Panc1 (cell line): ENCODE results near the gene TMX1. TPM values are rescaled to one million over a fixed set of nuclear protein-coding genes. Genes with fewer than 3 reads are reported as not detected.

ENCODE experiments used
- ATAC-seq: fragments of 200-7000 bp; cut with Tn5 transposase; 2 replicates; pipeline ENCODE4 v1.9.1; 2020; ENCODE audit warnings: mild to moderate bottlenecking, moderate library complexity
- BruUV-seq: library from RNA; stranded (reverse); fragments of 400-500 nt; replicated peaks from 2 replicates; lab custom pipeline; 2021; lab: Mats Ljungman, UMichigan
- CTCF ChIA-PET: fragments of 300-600 bp; sonication (Branson Sonifier 250); formaldehyde crosslinking; loops from one replicate; lab custom pipeline; 2022; ENCODE audit warnings: antibody characterized with exemption; lab: Charles Lee
- POLR2A ChIA-PET: fragments of 300-600 bp; sonication (Branson Sonifier 250); formaldehyde crosslinking; loops from one replicate; lab custom pipeline; 2022; ENCODE audit warnings: antibody characterized with exemption; lab: Charles Lee
- DNase-seq: peaks from one replicate; pipeline ENCODE4 v3.0.0-alpha.2; 2010; ENCODE audit warnings: low read depth, low spot score
- H3K27ac ChIP-seq: 2 replicates; pipeline ENCODE4 v1.5.1; 2011; ENCODE audit warnings: mild to moderate bottlenecking, low read length, inconsistent platforms
- H3K27me3 ChIP-seq: fragments of 200-500 bp; sonication (Bioruptor generic); 2 replicates; pipeline ENCODE4 v1.6.0; 2014; ENCODE audit warnings: low read length, inconsistent platforms; ENCODE audit not compliant: control insufficient read depth, insufficient read depth
- H3K36me3 ChIP-seq: fragments of 200-500 bp; sonication (Bioruptor generic); 2 replicates; pipeline ENCODE4 v1.5.1; 2014; ENCODE audit warnings: inconsistent platforms, mild to moderate bottlenecking, low read length, moderate library complexity; ENCODE audit not compliant: control insufficient read depth, insufficient read depth
- H3K4me1 ChIP-seq: 2 replicates; pipeline ENCODE4 v1.5.1; 2011; ENCODE audit warnings: inconsistent platforms, mild to moderate bottlenecking, low read length, moderate library complexity; ENCODE audit not compliant: control insufficient read depth, insufficient read depth
- H3K4me3 ChIP-seq, 2 experiments: 2 replicates each; pipeline ENCODE4 v1.5.1; 2011 to 2012; ENCODE audit warnings: low read depth in 2 of 2, low read length in 2 of 2, mild to moderate bottlenecking in 2 of 2, inconsistent platforms in 1 of 2, moderate library complexity in 1 of 2
- H3K9me3 ChIP-seq: fragments of 200-500 bp; sonication (Bioruptor generic); 2 replicates; pipeline ENCODE4 v1.5.1; 2014; ENCODE audit warnings: low read depth, mild to moderate bottlenecking, inconsistent platforms, low read length, moderate library complexity; ENCODE audit not compliant: control insufficient read depth, insufficient read depth
- CTCF ChIP-seq: fragments of 450-650 bp; IDR thresholded peaks from 2 replicates; pipeline ENCODE4 v1.5.1; 2017; ENCODE audit warnings: mild to moderate bottlenecking
- POLR2AphosphoS5 ChIP-seq: IDR thresholded peaks from 2 replicates; pipeline ENCODE4 v1.6.1; 2012; ENCODE audit warnings: mild to moderate bottlenecking, low read depth, low read length, moderate library complexity
- REST ChIP-seq, 2 experiments: IDR thresholded peaks; 2 replicates each; pipeline ENCODE4 v1.6.1; 2011 to 2012; ENCODE audit warnings: low read depth in 2 of 2, control low read depth in 1 of 2, low read length in 1 of 2, mild to moderate bottlenecking in 1 of 2, moderate library complexity in 1 of 2; ENCODE audit not compliant: insufficient read depth in 1 of 2
- SIN3A ChIP-seq: IDR thresholded peaks from 2 replicates; pipeline ENCODE4 v1.6.1; 2012; ENCODE audit warnings: low read depth, mild to moderate bottlenecking, low read length, moderate library complexity, borderline replicate concordance; ENCODE audit not compliant: insufficient read depth
- TCF7L2 ChIP-seq: IDR thresholded peaks from 2 replicates; pipeline ENCODE4 v1.6.1; 2011; ENCODE audit warnings: mild to moderate bottlenecking, low read depth, low read length, inconsistent platforms
- in situ Hi-C: cut with HindIII; loops from 2 replicates; pipeline ENCODE4 v1.10.0; 2016; ENCODE audit warnings: low sequenced_read_pairs, low pct_unique_long_range_greater_than_20kb
- intact Hi-C: fragments of 100-400 bp; cut with micrococcal nuclease; formaldehyde crosslinking; loops from one replicate; pipeline ENCODE4 v1.10.0; 2022; ENCODE audit not compliant: unreplicated experiment
- total RNA-seq: library from RNA; stranded (reverse); gene quantifications from one replicate; pipeline ENCODE4 v1.2.1, GENCODE V29; 2021; ENCODE audit not compliant: unreplicated experiment

TMX1 gene
- total RNA-seq, 1 experiment from 2014 or later: 34.9 TPM

GRCh38 chr14:51261151-51261550, 21.1 kb downstream of the TMX1 start:
- H3K36me3 ChIP-seq: no peaks in the 10 kb centered on the region
- in situ Hi-C loops (no loop called here), intact Hi-C loops (no loop called here)
- no peak overlapping the region for H3K27ac ChIP-seq
- CTCF ChIA-PET: no interaction called here
- H3K9me3 ChIP-seq: no peaks in the 10 kb centered on the region
- no peak for DNase-seq
- POLR2A ChIA-PET: no interaction called here
- no peak overlapping the region for H3K4me3 ChIP-seq
- no peaks in the 10 kb centered on the region for H3K4me1 ChIP-seq
- H3K27me3 ChIP-seq: no peaks in the 10 kb centered on the region
- BruUV-seq: no TSS peak
- no peak for ATAC-seq
- TF ChIP-seq REST (IDR thresholded peaks at IDR 0.05; ENCODE audit: insufficient read depth in 1 of 2, low read depth in 2 of 2, low read length in 1 of 2) (no peak), TCF7L2 (no peak), POLR2AphosphoS5 (no peak), CTCF (no peak), SIN3A (no peak)

GRCh38 chr14:51262868-51263267, 22.8 kb downstream of the TMX1 start:
- no peak for ATAC-seq
- Histone ChIP-seq H3K4me3 (no peak overlapping the region), H3K4me1 (no peaks in the 10 kb centered on the region), H3K27me3 (no peaks in the 10 kb centered on the region), H3K27ac (no peak overlapping the region), H3K36me3 (no peaks in the 10 kb centered on the region), H3K9me3 (no peaks in the 10 kb centered on the region)
- in situ Hi-C loops: no loop called here
- BruUV-seq: no TSS peak
- TF ChIP-seq POLR2AphosphoS5: no peak
- no peak for DNase-seq
- ChIA-PET CTCF (no interaction called here), POLR2A (no interaction called here)
- intact Hi-C loops: no loop called here

- no peaks in the 10 kb centered on the region for H3K9me3 ChIP-seq
- ChIA-PET CTCF (no interaction called here), POLR2A (interaction anchor here (0.7 kb wide), 1 partner anchor 29 kb away, joined by 3 read pairs; no protein-coding TSS in a partner anchor)
- no TSS peak for BruUV-seq
- TF ChIP-seq SIN3A: no peak
- TF ChIP-seq POLR2AphosphoS5: no peak
- TF ChIP-seq CTCF: no peak
- no peaks in the 10 kb centered on the region for H3K36me3 ChIP-seq
- H3K27me3 ChIP-seq: no peaks in the 10 kb centered on the region
- no peak overlapping the region for H3K4me3 ChIP-seq
- H3K27ac ChIP-seq: no peak overlapping the region
- no peaks in the 10 kb centered on the region for H3K4me1 ChIP-seq
- no peak for DNase-seq
- in situ Hi-C loops (no loop called here), intact Hi-C loops (no loop called here)
- ATAC-seq: no peak
Measured at GRCh38 chr14:51269634-51270033, 29.6 kb downstream of the TMX1 start.
